GM20000 (cell line): Measurements from ENCODE around the gene S100A10.
A peak's percentile ranks its signal among the peaks of the same experiment; 100 is the strongest.

ENCODE experiments used
- DNase-seq: peaks from one replicate; pipeline ENCODE4 v3.0.0; 2012; ENCODE audit warnings: low spot score
- CTCF ChIP-seq: IDR thresholded peaks from 2 replicates; pipeline ENCODE4 v1.5.1; 2012; ENCODE audit warnings: mild to moderate bottlenecking, control low read depth; ENCODE audit errors: extremely low read depth, missing control alignments

S100A10 gene

GRCh38 chr1:151952811-151953210, 40.8 kb downstream of the S100A10 start:
- no peak for TF ChIP-seq CTCF
- no peak for DNase-seq

- TF ChIP-seq CTCF, result no peak
- no peak for DNase-seq
These were observed 44.1 kb downstream of the S100A10 start for GRCh38 chr1:151949371-151950193.

DNA sequence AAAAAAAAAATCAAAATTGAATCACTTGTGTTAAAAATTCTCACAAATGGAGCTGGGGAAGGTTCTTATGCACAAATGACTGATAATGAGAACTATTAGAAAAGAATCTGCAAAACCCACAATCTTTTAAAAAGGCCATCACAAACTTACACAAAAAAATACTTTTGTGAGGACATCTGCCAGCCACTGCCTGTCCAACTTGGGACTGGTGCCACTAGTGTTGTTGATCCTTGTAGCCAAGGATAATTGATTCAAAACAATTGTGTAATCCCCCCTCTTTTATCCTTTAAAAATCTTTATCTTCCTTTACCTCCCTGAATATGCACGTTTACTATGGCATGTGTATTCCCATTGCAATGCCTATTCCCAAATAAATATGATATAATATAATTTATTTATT, 45.2 kb downstream of the S100A10 start:
- no peak for DNase-seq
- no peak for TF ChIP-seq CTCF

DNA sequence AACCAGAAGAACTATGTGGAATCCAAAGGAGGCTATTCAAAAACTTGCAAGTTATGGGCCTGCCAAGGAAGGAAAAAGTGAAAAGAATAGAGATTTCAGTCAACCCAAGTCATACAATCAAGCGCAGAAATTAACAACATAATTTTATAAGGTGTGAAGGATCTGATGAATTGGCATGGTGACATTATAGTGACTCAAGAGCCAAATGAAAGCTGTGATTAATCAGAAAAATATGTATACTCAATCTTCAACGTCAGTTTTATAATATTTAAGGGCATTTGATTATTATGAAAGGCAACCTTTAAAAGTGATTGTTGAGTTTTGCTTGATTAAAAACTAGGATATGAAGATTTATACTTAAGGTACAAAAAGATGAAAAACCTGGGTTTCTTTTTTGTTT, 46.5 kb downstream of the S100A10 start:
- no peak for TF ChIP-seq CTCF
- DNase-seq, result no peak

GRCh38 chr1:151945725-151946722, 47.6 kb downstream of the S100A10 start:
- no peak for TF ChIP-seq CTCF
- peak; percentile 16 for DNase-seq

GRCh38 chr1:151944857-151945575, 48.6 kb downstream of the S100A10 start:
- DNase-seq, result no peak
- no peak for TF ChIP-seq CTCF
